ENCODE data around the gene MAG. TPM values are rescaled to one million over a fixed set of nuclear protein-coding genes. Genes with fewer than 3 reads are reported as not detected.

Gene MAG
- total and polyA plus RNA-seq, 2 of the 8 experiments (the other 6 are each of a cell fraction or from before 2014, with no cell fraction given): 0.20 to 1.3 TPM

DNA sequence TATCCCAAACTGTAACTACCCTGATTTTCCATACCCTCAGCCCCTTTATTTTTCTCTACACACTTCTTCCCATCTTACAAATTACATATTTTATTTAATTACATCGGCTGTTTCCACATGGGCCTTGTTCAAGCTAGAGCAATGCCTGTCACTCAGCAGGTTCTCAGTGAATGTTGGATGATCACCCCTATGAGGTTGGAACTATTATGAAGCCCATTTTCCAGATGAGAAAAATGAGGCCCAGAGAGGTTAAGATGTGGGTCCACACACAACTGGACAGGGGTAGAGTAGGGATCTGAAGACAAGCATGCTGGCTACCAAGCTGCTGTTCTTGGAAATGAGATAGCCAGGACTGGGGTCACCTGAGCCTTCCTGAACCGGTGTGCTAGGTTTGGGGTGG is 10.0 kb downstream of the MAG start:
- peaks cover 0 to 12% (median 2%) of the 10 kb centered on the region in 4 experiments; a peak in 1 of 7 replicates for H3K27me3 ChIP-seq (replicated peaks in 1 of 4; ENCODE audit: control insufficient read depth in 3 of 4, extremely low read depth in 1 of 4, insufficient read depth in 3 of 4, low read length in 3 of 4)
- no peak overlapping the region for H4K8ac ChIP-seq (ENCODE audit: extremely low read depth, insufficient read depth, low read length)
- H3K79me2 ChIP-seq (ENCODE audit: control insufficient read depth in 1 of 2, insufficient read depth in 2 of 2, low read length in 2 of 2): no peaks in the 10 kb centered on the region
- no peak overlapping the region for H3K14ac ChIP-seq (ENCODE audit: insufficient read length)
- CTCF ChIA-PET (ENCODE audit: partially characterized antibody): no interaction called here
- H3K79me1 ChIP-seq (ENCODE audit: low read depth, low read length): peaks cover 3% of the 10 kb centered on the region; the same call in 1 of the 2 replicates
- H3K4ac ChIP-seq (replicated peaks; ENCODE audit: insufficient read length, low read depth, low read length): no peak overlapping the region
- H4K5ac ChIP-seq (ENCODE audit: insufficient read length, low read depth, low read length): no peak overlapping the region
- H4K91ac ChIP-seq (replicated peaks; ENCODE audit: insufficient read length, low read length): no peak overlapping the region
- no peak overlapping the region for H2BK15ac ChIP-seq (ENCODE audit: low read length)
- H3K4me3 ChIP-seq (ENCODE audit: extremely low read depth in 1 of 4, insufficient read depth in 2 of 4, low read depth in 3 of 4, low read length in 4 of 4): no peak overlapping the region
- H2AFZ ChIP-seq (ENCODE audit: low read length): no peak overlapping the region
- no peak overlapping the region for H2BK5ac ChIP-seq (ENCODE audit: low read depth, low read length)
- H3K56ac ChIP-seq (replicated peaks; ENCODE audit: insufficient read length, low read depth, low read length): no peak overlapping the region
- FAIRE-seq (no peak), DNase-seq (ENCODE audit: low read depth in 1 of 2, low spot score in 2 of 2) (no peak)
- H3K23ac ChIP-seq (ENCODE audit: insufficient read length): no peak overlapping the region
- no peaks in the 10 kb centered on the region; a peak in 1 of 8 replicates for H3K36me3 ChIP-seq (ENCODE audit: control insufficient read depth in 2 of 4, insufficient read depth in 4 of 4, low read length in 3 of 4)
- H2AK5ac ChIP-seq (ENCODE audit: low read depth, low read length): no peak overlapping the region
- H2BK120ac ChIP-seq (replicated peaks; ENCODE audit: low read depth, low read length): no peak overlapping the region
- H3K27ac ChIP-seq (ENCODE audit: low read depth, low read length): no peak overlapping the region
- H3K4me2 ChIP-seq (ENCODE audit: insufficient read depth in 1 of 2, low read depth in 2 of 2, low read length in 2 of 2): no peak overlapping the region
- H2BK20ac ChIP-seq (ENCODE audit: low read length): no peak overlapping the region
- H4K20me1 ChIP-seq (replicated peaks in 1 of 2; ENCODE audit: control insufficient read depth in 1 of 2, insufficient read depth in 2 of 2, low read length in 2 of 2): peaks cover 0 to 21% of the 10 kb centered on the region in 2 experiments
- 88 to 100% methylated on average over 1 to 2 of the region's 2 CpGs for WGBS, 2 experiments (ENCODE audit: extremely low coverage in 1 of 2, insufficient coverage in 1 of 2, insufficient read length in 1 of 2, insufficient replicate concordance in 2 of 2, low coverage in 1 of 2, low lambda C conversion rate in 2 of 2, missing lambda C conversion rate in 1 of 2)
- H3K9ac ChIP-seq (replicated peaks in 1 of 4; ENCODE audit: extremely low read depth in 1 of 4, low read depth in 3 of 4, low read length in 3 of 4): no peak overlapping the region
- POLR2A ChIA-PET (ENCODE audit: partially characterized antibody): interaction anchor here (1.4 kb wide), 1 partner anchor 21 kb away, joined by 3 read pairs; no protein-coding TSS in a partner anchor
- no peak overlapping the region for H3K18ac ChIP-seq (ENCODE audit: extremely low read depth, low read length)
- TF ChIP-seq JUND (IDR thresholded peaks at IDR 0.05; ENCODE audit: low read length): no peak
- no peak for TF ChIP-seq SP2 (IDR thresholded peaks at IDR 0.05; ENCODE audit: low read length)
- no peak for TF ChIP-seq TAF7 (optimal IDR thresholded peaks at IDR 0.05; ENCODE audit: borderline replicate concordance, low read depth, low read length)
- TF ChIP-seq POU5F1 (IDR thresholded peaks at IDR 0.05; ENCODE audit: low read depth, low read length): no peak
- no peak for TF ChIP-seq CBX8 (IDR thresholded peaks at IDR 0.05; ENCODE audit: borderline replicate concordance, low read depth, low read length)
- TF ChIP-seq GTF2F1 (IDR thresholded peaks at IDR 0.05; ENCODE audit: borderline replicate concordance, low read depth, low read length): no peak
- TF ChIP-seq POLR2A (IDR thresholded peaks at IDR 0.05; ENCODE audit: control extremely low read depth in 1 of 2, low read depth in 2 of 2, low read length in 2 of 2): no peak
- TF ChIP-seq, protein P1, sequence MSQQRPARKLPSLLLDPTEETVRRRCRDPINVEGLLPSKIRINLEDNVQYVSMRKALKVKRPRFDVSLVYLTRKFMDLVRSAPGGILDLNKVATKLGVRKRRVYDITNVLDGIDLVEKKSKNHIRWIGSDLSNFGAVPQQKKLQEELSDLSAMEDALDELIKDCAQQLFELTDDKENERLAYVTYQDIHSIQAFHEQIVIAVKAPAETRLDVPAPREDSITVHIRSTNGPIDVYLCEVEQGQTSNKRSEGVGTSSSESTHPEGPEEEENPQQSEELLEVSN (IDR thresholded peaks at IDR 0.05): no peak
- no peak overlapping the region for H2BK12ac ChIP-seq (ENCODE audit: low read depth, low read length)
- H3K9me3 ChIP-seq (ENCODE audit: insufficient read depth in 2 of 2, low read depth in 1 of 2, low read length in 1 of 2): no peaks in the 10 kb centered on the region; a peak in 1 of 4 replicates
- 0 out of 7 replicates have a peak, but pooled peaks cover 0 to 2% (median 0%) of the 10 kb centered on the region in 4 experiments for H3K4me1 ChIP-seq (replicated peaks in 1 of 4; ENCODE audit: control insufficient read depth in 3 of 4, insufficient read depth in 4 of 4, low read length in 3 of 4)
- peaks cover 19% of the 10 kb centered on the region; the same call in 1 of the 2 replicates for H3K23me2 ChIP-seq (ENCODE audit: low read depth, low read length)

Data from H1 (cell line).